Chondrocyte (in vitro differentiated cells): ENCODE measurements around the gene YAP1. TPM values are rescaled to one million over a fixed set of nuclear protein-coding genes. Genes with fewer than 3 reads are reported as not detected.

ENCODE experiments used
- DNase-seq: peaks from one replicate; pipeline ENCODE4 v3.0.0; 2021; ENCODE audit warnings: mixed read lengths, low spot score
- H3K27ac Mint-ChIP-seq: one replicate; pipeline ENCODE4 v1.8.0; 2021; ENCODE audit warnings: mild to moderate bottlenecking, moderate library complexity, mixed read lengths; ENCODE audit not compliant: unreplicated experiment
- H3K27me3 Mint-ChIP-seq: 2 replicates; pipeline ENCODE4 v1.8.0; 2021; ENCODE audit warnings: low read depth, mixed read lengths
- H3K36me3 Mint-ChIP-seq: 2 replicates; pipeline ENCODE4 v1.8.0; 2021; ENCODE audit warnings: low read depth, mixed read lengths
- H3K4me1 Mint-ChIP-seq: 2 replicates; pipeline ENCODE4 v1.8.0; 2021; ENCODE audit warnings: low read depth, mild to moderate bottlenecking, mixed read lengths
- H3K4me3 Mint-ChIP-seq: one replicate; pipeline ENCODE4 v1.8.0; 2021; ENCODE audit warnings: mild to moderate bottlenecking, moderate library complexity, mixed read lengths; ENCODE audit not compliant: unreplicated experiment
- H3K9me3 Mint-ChIP-seq: 2 replicates; pipeline ENCODE4 v1.8.0; 2021; ENCODE audit warnings: low read depth, mixed read lengths
- CTCF ChIP-seq: fragments of 200-600 bp; sonication (generic); IDR thresholded peaks from 2 replicates; pipeline ENCODE4 v1.5.0; 2021; ENCODE audit warnings: antibody characterized with exemption, mild to moderate bottlenecking, moderate library complexity
- total RNA-seq: library from RNA; stranded (reverse); gene quantifications from 3 replicates; pipeline ENCODE4 v1.2.1, GENCODE V29; 2021

YAP1 gene
- total RNA-seq, 1 donor from 2014 or later = 114 TPM

DNA sequence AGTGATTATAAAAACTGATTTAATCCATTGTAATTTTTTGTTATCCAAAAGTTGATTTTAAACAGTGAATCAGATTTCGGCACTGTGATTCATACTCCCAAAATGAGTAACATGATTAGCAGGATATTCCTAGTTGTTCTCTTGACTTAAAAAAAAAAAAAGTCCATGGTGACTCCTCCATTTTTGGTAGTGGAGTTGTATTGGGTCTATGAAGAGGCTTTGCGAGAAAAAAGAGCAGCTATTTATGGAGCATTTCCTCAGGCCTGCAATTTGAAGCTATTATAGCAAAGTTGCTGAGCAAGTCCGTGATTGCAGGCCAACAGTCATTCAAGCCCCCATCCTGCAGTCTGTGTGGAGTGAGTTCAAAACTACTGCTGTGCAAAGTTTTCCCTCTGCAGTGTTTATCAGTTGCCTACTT is 28.8 kb downstream of the YAP1 start:
- DNase-seq = no peak
- Mint-ChIP-seq H3K27me3 (no peaks in the 10 kb centered on the region), H3K9me3 (peaks cover 6% of the 10 kb centered on the region), H3K27ac (peak overlapping the region; percentile 91), H3K4me3 (peak overlapping the region; percentile 10), H3K36me3 (no peaks in the 10 kb centered on the region), H3K4me1 (peaks cover 61% of the 10 kb centered on the region)
- TF ChIP-seq CTCF = no peak

DNA sequence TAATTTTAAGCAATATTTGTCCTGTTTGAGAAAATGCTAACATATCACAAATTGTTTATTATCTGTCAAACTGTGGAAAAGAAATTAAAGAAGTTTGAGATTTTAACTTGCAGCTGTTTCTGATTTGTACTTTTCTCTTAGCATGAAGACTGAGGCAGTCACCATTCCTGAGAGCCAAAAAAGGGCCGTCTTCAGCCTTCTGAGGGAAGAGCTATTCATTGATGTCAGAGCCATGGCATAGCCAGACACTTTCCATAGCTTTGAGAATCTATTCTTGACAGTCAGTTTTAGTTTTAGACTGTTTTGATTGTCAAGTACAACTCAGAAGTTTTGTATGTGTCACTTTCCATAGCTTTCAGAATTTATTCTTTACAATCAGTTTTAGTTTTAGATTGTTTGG is 32.1 kb downstream of the YAP1 start:
- Mint-ChIP-seq H3K27ac (peak overlapping the region; percentile 46), H3K36me3 (no peaks in the 10 kb centered on the region), H3K4me1 (peaks cover 87% of the 10 kb centered on the region), H3K27me3 (no peaks in the 10 kb centered on the region), H3K9me3 (peaks cover 6% of the 10 kb centered on the region), H3K4me3 (no peak overlapping the region)
- TF ChIP-seq CTCF = no peak
- DNase-seq = no peak

DNA sequence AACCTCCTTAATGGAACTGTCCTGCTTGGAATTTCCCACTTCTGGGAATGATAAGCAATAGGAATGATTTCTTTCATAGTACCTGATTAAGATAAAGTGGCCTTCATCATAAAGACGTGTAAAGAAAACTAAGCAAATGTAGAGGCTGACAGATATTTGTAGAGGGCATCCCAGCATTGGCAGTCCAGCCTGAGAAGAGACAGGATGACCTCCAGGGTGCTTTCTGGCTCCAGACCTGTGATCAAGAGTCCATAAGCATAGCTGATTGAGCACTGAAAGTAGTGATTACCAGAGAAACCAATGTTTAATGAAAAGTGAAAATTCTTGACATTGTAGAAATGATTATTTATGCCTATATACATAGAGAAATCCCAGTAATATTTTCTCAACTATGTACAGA is 33.6 kb downstream of the YAP1 start:
- no peaks in the 10 kb centered on the region for H3K36me3 Mint-ChIP-seq
- H3K9me3 Mint-ChIP-seq = no peaks in the 10 kb centered on the region
- no peak for DNase-seq
- peaks cover 83% of the 10 kb centered on the region for H3K4me1 Mint-ChIP-seq
- H3K4me3 Mint-ChIP-seq = no peak overlapping the region
- H3K27ac Mint-ChIP-seq = peak overlapping the region; percentile 86
- H3K27me3 Mint-ChIP-seq = no peaks in the 10 kb centered on the region
- no peak for TF ChIP-seq CTCF

DNA sequence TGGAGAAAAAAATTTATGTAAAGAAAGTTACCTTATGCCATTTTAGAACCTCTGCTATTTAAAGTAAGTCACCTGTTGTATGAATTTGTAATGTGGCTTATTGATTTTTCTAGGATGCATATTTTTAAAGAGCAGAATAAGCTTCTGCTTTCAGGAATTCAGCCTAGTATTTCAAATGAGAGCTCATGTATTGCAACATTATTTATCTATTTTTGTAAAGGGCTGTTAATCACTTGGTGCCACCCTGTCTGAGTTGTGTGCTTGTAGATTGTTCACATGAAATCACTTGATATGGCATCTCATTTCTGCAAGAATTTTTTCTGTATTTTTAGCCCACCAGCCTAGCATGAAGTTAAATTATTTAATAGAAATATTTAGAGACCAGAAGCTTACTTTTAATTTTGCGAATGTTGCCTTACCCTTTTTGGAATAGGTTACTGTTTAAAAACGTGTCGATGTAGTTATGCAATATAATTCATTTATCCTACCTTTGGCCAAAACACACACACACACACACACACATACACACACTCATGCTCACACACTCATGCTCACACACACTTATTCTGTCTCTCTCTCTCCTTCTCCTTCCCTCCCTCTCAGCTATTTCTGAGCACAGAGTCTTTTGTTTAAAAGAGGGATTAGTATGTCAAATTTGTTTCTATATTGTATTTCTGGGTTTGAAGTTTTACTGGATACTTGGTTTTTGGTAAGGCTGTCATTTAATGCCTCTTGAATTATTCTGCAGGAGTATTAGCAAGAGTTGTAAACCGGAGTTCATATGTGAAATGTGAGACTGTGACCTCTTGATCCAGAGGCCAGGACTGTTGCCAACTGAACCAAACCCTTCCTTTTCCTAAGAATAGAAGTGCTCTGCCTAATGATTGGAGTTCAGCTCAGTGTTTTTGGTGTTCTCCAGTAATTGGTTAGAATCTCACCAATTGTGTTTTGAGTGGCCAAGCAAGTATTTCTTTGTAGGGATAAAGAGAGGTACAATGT is 34.4 kb downstream of the YAP1 start:
- H3K9me3 Mint-ChIP-seq = no peaks in the 10 kb centered on the region
- peaks cover 80% of the 10 kb centered on the region for H3K4me1 Mint-ChIP-seq
- TF ChIP-seq CTCF = no peak
- no peaks in the 10 kb centered on the region for H3K27me3 Mint-ChIP-seq
- no peak overlapping the region for H3K4me3 Mint-ChIP-seq
- H3K36me3 Mint-ChIP-seq = no peaks in the 10 kb centered on the region
- peak overlapping the region; percentile 86 for H3K27ac Mint-ChIP-seq
- no peak for DNase-seq

DNA sequence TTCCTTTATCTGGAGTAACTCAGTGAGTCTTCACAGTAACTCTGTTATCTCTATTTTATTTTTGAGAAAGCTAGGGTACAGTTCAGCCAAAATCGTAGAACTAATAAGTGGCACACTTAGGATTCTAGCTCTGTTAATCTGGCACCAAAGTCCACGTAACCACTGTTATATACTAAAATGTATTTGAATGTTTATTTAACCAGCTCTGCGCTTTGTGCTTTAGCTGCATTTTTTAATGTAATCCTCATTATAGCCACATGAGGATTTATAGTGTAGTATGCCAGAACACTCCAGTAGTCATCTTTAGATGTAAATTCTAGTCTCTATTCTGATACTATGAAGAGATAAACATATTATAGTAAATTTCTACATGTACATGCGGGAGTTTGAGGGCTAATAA is 36.8 kb downstream of the YAP1 start:
- Mint-ChIP-seq H3K27me3 (no peaks in the 10 kb centered on the region), H3K36me3 (no peaks in the 10 kb centered on the region), H3K4me1 (peaks cover 64% of the 10 kb centered on the region), H3K27ac (no peak overlapping the region), H3K9me3 (no peaks in the 10 kb centered on the region), H3K4me3 (no peak overlapping the region)
- peak; percentile 28 for TF ChIP-seq CTCF
- DNase-seq = no peak
